ENCODE results near the gene CEPT1.

Gene CEPT1

GRCh38 chr1:111234258-111234657 is 94.2 kb downstream of the CEPT1 start:
- in situ Hi-C loops (cut with HindIII; ENCODE audit: low pct_unique_long_range_greater_than_20kb, low sequenced_read_pairs): no loop called here
- no peak for TF ChIP-seq JUND (IDR thresholded peaks at IDR 0.05; ENCODE audit: low read depth)
- no peak for DNase-seq (ENCODE audit: low read depth in 1 of 2, low spot score in 1 of 2)
